GM18909 (cell line): ENCODE data around the gene BMPR1A.

Experiments used
- ATAC-seq: cut with Tn5 transposase; IDR thresholded peaks from one replicate; pipeline ENCODE4 v1.9.1; 2021; ENCODE audit warnings: mild to moderate bottlenecking; ENCODE audit not compliant: unreplicated experiment, poor library complexity

BMPR1A gene

GRCh38 chr10:86867149-86867548 lies 110.7 kb downstream of the BMPR1A start:
- ATAC-seq = no peak

DNA sequence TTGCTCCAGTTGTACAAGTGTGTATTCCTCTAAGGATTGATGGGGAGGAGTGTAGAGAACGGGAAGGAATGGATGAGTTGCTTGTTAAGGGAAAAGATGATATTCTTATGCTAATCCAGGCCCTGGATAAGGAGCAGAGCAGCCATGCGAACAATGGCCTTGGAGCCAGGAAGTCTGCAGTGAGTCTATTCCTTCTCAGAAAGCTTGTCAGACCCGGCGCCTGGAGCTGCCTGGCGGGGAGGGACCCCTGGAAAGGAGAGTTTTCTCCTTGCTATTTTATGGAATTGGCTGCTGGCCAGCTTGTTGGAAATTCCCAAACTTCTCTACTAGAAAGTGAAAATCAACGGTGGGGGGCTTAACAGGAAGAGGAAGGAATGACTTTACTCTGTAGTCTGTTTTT lies 111.9 kb downstream of the BMPR1A start:
- no peak for ATAC-seq

DNA sequence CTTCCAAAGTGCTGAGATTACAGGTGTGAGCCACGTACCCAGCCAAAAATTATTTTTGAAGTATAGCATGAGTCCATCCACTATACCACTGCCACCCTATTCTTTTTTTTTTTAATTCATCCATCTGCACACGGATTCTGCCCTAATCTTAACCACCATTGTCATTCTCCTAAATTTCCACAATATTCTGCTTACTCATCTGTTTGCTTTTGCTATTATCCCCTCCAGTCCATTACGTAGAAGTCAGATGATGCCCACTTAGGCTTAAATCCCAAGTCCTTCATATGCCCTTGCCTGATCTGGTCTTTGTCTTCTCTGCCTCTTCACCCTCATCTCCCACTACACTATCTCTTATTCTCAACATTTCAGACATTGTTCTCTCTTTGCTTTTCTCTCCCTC lies 114.3 kb downstream of the BMPR1A start:
- ATAC-seq = no peak

- ATAC-seq = no peak
These were observed 115.3 kb downstream of the BMPR1A start for GRCh38 chr10:86871563-86872183.

- no peak for ATAC-seq
These were observed 116.3 kb downstream of the BMPR1A start for GRCh38 chr10:86872757-86873156.

- no peak for ATAC-seq
These were observed 120.3 kb downstream of the BMPR1A start for GRCh38 chr10:86876748-86877147.

DNA sequence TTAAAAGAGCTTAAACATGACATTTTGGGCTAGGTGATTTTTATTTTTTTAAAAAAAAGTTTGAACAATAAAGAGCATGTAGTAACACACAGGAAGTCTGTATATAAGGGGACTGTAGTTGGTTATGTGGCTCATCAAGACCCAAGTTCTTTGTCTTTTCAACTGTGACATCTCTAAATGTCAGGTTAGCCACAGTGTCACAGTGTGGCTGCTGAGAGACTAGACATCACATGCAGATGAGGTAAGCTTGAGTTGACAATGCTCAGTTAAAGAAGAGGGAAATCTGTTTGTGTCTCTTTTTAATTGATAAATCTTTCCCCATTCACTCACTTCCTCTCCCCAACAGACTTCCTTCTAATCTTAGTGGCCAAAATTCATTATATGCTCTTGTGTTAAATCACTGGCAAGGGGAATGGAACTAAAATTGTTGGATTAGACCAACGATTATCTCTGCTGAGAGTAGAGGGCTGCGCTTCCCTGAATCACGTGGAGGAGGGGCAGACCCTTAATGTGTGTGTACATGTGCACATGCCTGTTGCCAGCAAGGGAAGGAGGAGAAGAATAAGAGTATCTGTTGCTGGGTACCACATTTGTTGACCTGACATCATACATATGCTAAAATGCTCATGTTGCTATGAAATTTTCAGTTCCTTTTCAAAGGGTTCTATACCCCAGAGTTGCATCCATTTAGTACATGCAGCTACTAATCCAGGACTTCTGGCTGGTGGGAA lies 122.7 kb downstream of the BMPR1A start:
- ATAC-seq = peak; percentile 55

GRCh38 chr10:86880971-86881370 lies 124.6 kb downstream of the BMPR1A start:
- no peak for ATAC-seq

DNA sequence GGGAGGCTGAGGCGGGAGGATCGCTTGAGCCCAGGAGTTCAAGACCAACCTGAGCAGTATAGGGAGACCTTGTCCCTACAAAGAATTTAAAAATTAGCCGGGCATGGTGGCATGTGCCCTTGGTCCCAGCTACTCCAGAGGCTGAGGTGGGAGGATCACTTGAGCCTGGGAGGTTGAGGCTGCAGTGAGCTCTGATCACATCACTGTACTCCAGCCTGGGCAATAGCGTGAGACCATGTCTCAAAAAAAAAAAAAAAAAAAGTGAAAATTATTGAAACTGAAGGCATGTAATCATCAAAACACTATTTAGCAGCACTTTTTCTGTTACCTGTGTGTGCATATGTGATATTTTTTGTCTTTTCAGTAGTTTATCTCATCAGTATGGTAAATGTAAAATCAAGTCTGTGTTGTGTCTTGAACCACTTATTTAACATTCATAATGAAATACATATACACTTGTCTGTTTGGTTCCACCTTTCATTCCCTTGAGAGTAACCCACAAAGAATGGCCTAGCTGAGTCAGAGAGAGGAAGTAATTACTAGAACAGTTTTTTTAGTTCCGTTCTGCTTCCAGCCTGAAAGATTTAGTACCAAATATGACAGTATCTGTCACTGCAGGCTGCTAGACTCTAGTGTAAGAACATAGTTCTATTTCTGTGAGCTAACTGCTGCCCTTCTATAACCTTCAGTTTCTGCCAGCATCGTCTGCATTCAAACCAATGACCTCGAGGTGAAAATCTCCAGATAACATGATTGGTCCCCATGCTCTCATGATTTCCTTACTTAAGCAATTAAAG lies 132.4 kb downstream of the BMPR1A start:
- peak; percentile 98 for ATAC-seq

DNA sequence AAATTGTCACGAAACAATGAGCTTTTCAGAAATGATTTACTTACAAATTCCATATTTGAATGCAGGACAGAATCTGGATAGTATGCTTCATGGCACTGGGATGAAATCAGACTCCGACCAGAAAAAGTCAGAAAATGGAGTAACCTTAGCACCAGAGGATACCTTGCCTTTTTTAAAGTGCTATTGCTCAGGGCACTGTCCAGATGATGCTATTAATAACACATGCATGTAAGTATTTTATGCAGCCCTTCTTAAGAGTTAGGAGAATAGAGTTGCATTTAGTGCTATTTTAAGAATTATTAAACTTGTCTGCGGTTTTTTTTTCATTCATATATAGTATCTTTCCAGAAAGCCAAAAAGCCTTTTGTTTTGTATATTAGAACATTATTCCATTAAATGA lies 133.6 kb downstream of the BMPR1A start:
- no peak for ATAC-seq

DNA sequence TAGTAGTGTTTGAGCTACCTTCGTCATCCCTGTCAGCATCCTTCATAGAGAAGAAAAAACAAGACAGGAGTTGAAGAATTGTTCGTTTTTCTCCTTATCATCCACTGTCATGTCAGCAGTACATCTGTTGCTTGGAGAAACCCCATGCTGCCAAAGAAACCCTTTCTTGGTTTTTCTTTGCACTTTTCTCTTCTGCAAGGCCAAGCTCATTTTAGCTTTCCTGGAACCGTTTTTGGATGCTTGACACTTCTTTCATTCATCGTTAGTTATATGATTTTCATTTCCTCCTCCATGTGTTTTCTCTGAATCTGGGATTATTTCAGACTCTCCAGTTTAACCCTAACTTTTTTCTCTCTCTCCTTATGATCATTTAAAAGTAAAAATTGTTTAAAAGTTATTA lies 142.1 kb downstream of the BMPR1A start:
- ATAC-seq = no peak

DNA sequence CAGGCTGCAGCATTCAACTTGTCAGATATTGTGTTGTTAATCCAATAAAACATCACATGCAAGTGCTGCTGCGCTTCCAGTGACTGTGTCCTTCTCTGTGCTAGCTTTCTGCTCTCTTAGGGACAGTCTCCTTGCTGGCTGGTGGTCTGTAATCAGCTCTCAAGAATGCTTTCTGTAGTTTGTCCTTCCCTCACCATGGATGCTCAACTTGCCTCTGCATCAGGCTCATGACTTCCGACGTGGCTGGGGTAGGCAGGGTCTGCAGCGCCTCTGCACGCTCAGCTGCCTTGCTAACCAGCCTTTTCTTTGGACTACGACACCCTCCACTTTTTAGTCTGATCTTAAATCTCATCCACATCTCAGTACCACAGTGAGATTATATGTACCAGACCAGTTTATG lies 142.7 kb downstream of the BMPR1A start:
- no peak for ATAC-seq

- ATAC-seq = no peak
These were observed 143.4 kb downstream of the BMPR1A start for GRCh38 chr10:86899670-86900276.

- ATAC-seq = no peak
These were observed 144.5 kb downstream of the BMPR1A start for GRCh38 chr10:86900955-86901354.

GRCh38 chr10:86904600-86904999 lies 148.2 kb downstream of the BMPR1A start:
- no peak for ATAC-seq

DNA sequence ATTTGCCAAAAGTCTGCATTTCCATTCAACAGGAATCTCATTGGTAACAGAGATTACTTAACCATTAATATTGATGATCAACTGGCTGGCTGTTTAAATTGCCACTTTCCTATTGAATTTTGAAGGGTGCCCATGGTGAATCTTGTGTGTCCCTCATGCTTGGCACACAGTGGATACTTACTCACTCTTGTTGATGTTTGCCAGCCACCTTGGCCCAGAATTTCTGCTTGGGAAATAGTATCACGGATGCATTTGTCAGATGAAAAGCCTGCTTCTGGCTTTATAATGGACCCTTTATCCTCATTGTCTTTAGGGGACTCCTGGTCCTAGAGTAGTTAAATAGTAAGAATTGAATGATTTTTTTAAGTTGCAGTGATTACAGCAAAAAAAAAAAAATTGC lies 149.0 kb downstream of the BMPR1A start:
- no peak for ATAC-seq

GRCh38 chr10:86914734-86915133 lies 158.3 kb downstream of the BMPR1A start:
- no peak for ATAC-seq

GRCh38 chr10:86918022-86918471 lies 161.6 kb downstream of the BMPR1A start:
- no peak for ATAC-seq

- ATAC-seq = no peak
These were observed 166.1 kb downstream of the BMPR1A start for GRCh38 chr10:86922553-86922961.

DNA sequence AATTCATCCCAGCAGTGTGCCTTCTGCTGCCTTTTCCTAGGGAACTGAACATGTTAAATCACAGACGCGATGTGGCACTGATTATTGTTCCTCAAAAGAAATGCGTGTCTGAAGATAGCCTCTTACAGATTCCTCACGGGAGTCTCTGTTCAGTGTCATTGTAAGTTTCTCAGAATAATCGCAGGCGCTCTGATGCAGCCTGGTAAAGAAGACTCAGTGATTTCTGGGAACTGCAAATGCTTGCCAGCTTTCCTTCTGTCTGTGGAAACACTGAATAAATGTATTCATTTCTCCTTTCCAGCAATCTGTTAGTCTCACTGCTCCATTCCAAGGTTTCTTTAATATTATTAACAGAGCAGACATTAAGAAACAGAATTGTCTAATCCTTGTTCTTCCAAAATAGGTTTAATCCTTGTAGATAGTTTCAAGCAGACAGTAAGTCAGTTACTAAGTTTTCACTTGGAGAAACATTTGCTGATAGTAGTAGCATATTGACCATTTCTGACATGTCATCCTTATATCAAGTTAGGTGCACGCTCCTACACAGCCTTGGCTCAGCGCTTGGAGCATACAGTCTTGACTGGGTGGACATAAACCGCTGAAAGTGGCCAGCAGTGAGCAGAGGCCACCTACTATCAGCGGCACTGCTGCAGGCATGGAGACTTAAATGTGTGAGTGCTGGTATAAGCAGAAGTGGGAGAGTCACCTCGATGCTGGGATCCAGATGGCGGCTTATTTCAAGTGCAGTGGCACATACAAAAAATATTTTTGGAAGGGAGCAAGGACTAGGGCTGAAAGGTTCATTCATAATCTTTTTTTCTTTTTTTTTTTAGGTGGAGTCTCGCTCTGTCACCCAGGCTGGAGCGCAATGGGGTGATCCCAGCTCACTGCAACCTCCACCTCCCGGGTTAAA lies 173.3 kb downstream of the BMPR1A start:
- no peak for ATAC-seq
